HUES48 (cell line): ENCODE measurements around the gene TMPRSS6.

Experiments
- H3K27ac ChIP-seq: one replicate; pipeline ENCODE4 v1.7.0; 2013; ENCODE audit warnings: low read depth, low read length, inconsistent platforms
- H3K27me3 ChIP-seq: 2 replicates; pipeline ENCODE4 v1.6.1; 2013; ENCODE audit warnings: mild to moderate bottlenecking, low read length; ENCODE audit not compliant: control insufficient read depth, insufficient read depth
- H3K36me3 ChIP-seq: 2 replicates; pipeline ENCODE4 v1.6.1; 2013; ENCODE audit warnings: low read length; ENCODE audit not compliant: control insufficient read depth, insufficient read depth
- H3K4me1 ChIP-seq: 2 replicates; pipeline ENCODE4 v1.6.1; 2013; ENCODE audit warnings: mild to moderate bottlenecking, low read length; ENCODE audit not compliant: control insufficient read depth, insufficient read depth
- H3K4me3 ChIP-seq: 2 replicates; pipeline ENCODE4 v1.5.1; 2013; ENCODE audit warnings: mild to moderate bottlenecking, low read depth, low read length
- H3K9ac ChIP-seq: 2 replicates; pipeline ENCODE4 v1.6.1; 2013; ENCODE audit warnings: mild to moderate bottlenecking, low read depth, low read length, moderate library complexity
- H3K9me3 ChIP-seq: 2 replicates; pipeline ENCODE4 v1.6.1; 2013; ENCODE audit warnings: low read length; ENCODE audit not compliant: control insufficient read depth, insufficient read depth

The TMPRSS6 gene

DNA sequence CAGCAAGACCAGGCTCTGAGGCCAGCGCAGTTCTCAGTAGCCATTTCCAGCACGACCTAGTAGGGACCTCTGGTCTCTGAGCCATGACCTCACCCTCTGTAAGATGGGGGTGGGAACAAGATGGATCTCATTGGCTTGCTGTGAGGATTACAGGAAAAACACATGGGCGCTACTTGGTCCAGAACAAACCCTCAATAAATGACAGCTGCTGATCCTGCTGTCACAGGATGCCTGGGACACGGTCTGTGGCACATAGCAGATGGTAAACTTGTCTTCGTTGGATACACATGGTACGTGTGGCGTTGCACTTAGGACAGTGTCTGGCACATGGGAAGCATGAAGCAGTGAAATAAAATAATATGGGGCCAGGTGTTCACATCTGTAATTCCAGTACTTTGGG, 62.5 kb downstream of the TMPRSS6 start:
- no peak overlapping the region for H3K4me3 ChIP-seq
- H3K36me3 ChIP-seq: no peaks in the 10 kb centered on the region
- no peaks in the 10 kb centered on the region for H3K9me3 ChIP-seq
- no peak overlapping the region for H3K27ac ChIP-seq
- no peak overlapping the region for H3K9ac ChIP-seq
- H3K4me1 ChIP-seq: peaks cover 3% of the 10 kb centered on the region; the same call in 1 of the 2 replicates
- peaks cover 6% of the 10 kb centered on the region; the same call in 1 of the 2 replicates for H3K27me3 ChIP-seq

GRCh38 chr22:37046589-37046988, 62.9 kb downstream of the TMPRSS6 start:
- Histone ChIP-seq H3K9me3 (no peaks in the 10 kb centered on the region), H3K27ac (no peak overlapping the region), H3K36me3 (no peaks in the 10 kb centered on the region), H3K9ac (no peak overlapping the region), H3K4me3 (no peak overlapping the region), H3K4me1 (peaks cover 3% of the 10 kb centered on the region; the same call in 1 of the 2 replicates), H3K27me3 (peaks cover 6% of the 10 kb centered on the region; the same call in 1 of the 2 replicates)

DNA sequence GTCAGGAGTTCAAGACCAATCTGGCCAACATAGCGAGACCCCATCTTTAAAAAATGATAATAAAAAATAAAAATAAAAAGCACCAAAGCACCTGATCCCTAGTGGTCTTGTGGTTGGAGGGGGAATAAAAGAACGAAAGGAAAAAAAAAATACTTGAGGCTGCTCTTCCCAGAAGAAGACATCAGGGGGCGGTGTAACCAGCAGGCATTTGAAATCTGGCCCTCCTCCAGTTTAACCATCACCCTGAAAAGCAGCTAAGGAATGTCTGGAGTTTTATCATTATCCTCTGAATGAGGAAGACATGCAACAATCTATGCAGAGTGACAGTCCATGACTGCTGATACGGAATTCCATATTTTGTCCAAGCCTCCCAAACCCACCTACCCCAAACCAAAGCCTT, 63.6 kb downstream of the TMPRSS6 start:
- Histone ChIP-seq H3K36me3 (no peaks in the 10 kb centered on the region), H3K4me1 (peaks cover 3% of the 10 kb centered on the region; the same call in 1 of the 2 replicates), H3K9me3 (no peaks in the 10 kb centered on the region), H3K4me3 (no peak overlapping the region), H3K27me3 (peaks cover 5% of the 10 kb centered on the region; the same call in 1 of the 2 replicates), H3K27ac (no peak overlapping the region), H3K9ac (no peak overlapping the region)

DNA sequence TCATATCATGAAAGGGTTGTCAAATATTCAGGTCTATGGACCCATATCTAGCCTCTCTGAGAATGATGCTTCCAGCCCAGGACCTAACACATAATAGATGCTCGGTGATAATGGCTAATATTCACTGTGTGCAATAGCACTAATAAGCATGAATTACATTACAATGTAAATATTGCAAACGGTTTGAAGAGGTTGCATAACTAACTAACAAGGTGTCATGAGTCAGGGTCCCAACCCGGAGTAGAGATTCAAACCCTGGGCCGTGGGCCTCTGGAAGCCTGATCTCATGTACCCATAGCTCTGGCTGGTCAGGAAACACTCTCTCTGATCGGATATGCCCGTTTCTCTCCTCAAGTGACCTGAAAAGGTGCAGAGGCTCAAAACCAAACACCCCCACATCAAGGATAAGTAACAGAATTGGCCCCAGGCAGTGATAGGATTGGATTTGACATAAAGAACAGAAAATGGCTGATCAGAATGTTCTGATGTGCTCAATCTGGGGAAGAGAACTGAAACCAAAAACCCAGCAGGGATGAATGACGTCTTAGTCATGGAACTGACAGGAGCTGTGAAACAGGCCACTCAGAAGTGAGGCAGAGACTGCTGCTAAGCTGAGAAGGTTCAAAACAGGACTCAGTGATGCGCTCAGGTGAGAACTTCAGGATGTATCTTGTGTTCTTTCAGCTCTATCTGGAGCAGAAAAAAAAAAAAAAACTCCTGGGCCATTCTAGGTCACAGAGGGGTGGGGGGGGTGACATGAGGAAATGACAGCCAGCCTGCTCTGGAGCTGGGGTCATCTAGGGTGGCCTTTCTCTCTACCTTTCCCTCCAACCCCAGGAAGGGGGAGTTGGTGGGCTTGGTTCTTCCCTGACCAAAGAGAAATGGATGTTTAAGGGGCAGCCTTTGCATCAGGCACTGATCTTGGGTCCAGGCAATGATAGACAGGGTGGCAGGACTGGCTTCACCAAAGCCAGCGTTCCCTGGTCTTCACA, 64.6 kb downstream of the TMPRSS6 start:
- Histone ChIP-seq H3K9me3 (no peaks in the 10 kb centered on the region), H3K4me1 (peaks cover 3% of the 10 kb centered on the region; the same call in 1 of the 2 replicates), H3K36me3 (no peaks in the 10 kb centered on the region), H3K27me3 (no peaks in the 10 kb centered on the region), H3K9ac (no peak overlapping the region), H3K4me3 (no peak overlapping the region), H3K27ac (no peak overlapping the region)

GRCh38 chr22:37043828-37044538, 65.5 kb downstream of the TMPRSS6 start:
- Histone ChIP-seq H3K4me1 (peaks cover 3% of the 10 kb centered on the region; the same call in 1 of the 2 replicates), H3K9me3 (no peaks in the 10 kb centered on the region), H3K27me3 (no peaks in the 10 kb centered on the region), H3K27ac (no peak overlapping the region), H3K4me3 (no peak overlapping the region), H3K36me3 (no peaks in the 10 kb centered on the region), H3K9ac (no peak overlapping the region)

DNA sequence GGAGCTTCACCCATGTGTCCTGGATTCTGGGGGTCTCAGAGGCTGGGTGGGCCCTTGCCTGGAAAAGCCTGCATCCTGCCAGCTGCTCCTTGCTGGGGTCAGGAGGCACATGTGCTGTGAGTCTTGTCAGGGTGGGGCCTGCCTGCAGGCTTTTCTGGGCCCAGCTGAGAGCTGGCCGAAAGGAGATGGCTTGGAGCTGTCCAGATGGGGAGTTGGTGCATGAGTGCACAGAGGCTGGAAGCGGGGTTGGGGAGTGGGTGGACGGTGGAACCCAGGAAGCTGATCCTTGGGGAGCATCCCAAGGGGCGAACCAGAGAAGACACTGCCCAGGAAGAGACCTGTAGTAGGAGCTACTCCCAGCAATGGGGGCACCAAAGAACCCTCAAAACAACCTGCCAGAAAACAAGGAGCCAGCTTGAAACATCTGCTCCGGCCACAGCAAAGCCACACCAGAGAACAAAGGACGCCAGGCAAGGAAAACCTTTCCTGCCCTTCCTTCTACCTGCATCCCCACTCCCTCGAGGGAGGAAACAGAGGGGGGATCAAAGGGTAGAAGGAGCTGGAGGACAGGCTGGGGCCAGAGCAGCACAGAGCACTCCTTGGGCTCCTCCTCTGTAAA, 66.2 kb downstream of the TMPRSS6 start:
- Histone ChIP-seq H3K9me3 (no peaks in the 10 kb centered on the region), H3K27me3 (no peaks in the 10 kb centered on the region), H3K4me3 (no peak overlapping the region), H3K27ac (no peak overlapping the region), H3K9ac (no peak overlapping the region), H3K4me1 (peaks cover 3% of the 10 kb centered on the region; the same call in 1 of the 2 replicates), H3K36me3 (no peaks in the 10 kb centered on the region)

DNA sequence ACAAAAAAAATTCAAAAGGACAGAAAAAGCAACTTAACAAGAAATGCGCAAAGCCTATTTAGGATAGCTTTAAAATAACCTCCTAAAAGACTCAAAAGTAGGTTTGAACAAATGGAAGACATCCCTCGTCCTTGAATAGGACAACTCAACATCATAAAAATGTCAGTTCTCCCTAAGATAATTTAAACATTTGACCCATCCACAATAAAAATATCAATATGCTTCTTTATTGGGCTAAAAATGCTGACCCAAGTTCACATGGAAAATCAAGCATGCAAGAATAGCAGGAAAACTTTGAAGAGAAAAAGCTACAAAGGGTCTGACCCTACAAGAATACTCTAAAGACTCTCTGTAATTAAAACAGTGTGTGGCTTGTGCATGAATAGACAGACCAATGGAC, 70.0 kb downstream of the TMPRSS6 start:
- Histone ChIP-seq H3K4me1 (peaks cover 3% of the 10 kb centered on the region; the same call in 1 of the 2 replicates), H3K27me3 (no peaks in the 10 kb centered on the region), H3K27ac (no peak overlapping the region), H3K9me3 (no peaks in the 10 kb centered on the region), H3K9ac (no peak overlapping the region), H3K36me3 (no peaks in the 10 kb centered on the region), H3K4me3 (no peak overlapping the region)

- Histone ChIP-seq H3K4me3 (no peak overlapping the region), H3K27me3 (no peaks in the 10 kb centered on the region), H3K36me3 (no peaks in the 10 kb centered on the region), H3K9ac (no peak overlapping the region), H3K4me1 (peaks cover 5% of the 10 kb centered on the region; the same call in 1 of the 2 replicates), H3K27ac (no peak overlapping the region), H3K9me3 (no peaks in the 10 kb centered on the region)
Observed at GRCh38 chr22:37037669-37038068, 71.8 kb downstream of the TMPRSS6 start.

- H3K36me3 ChIP-seq: no peaks in the 10 kb centered on the region
- no peak overlapping the region for H3K4me3 ChIP-seq
- no peak overlapping the region for H3K27ac ChIP-seq
- H3K9ac ChIP-seq: no peak overlapping the region
- H3K9me3 ChIP-seq: no peaks in the 10 kb centered on the region
- no peaks in the 10 kb centered on the region for H3K27me3 ChIP-seq
- peaks cover 9% of the 10 kb centered on the region; the same call in 1 of the 2 replicates for H3K4me1 ChIP-seq
Observed at GRCh38 chr22:37036655-37037377, 72.7 kb downstream of the TMPRSS6 start.
